Central memory CD4-positive, alpha-beta T cell (primary cell): ENCODE data around the gene RTN4RL1.
"Not testable (repeated sequence)": the region's sequence is repeated elsewhere in the genome, so short reads cannot be mapped to it uniquely, and the experiment has no call there.

ENCODE experiments used
- DNase-seq: peaks from one replicate; pipeline ENCODE4 v3.0.0; 2022

RTN4RL1 gene

DNA sequence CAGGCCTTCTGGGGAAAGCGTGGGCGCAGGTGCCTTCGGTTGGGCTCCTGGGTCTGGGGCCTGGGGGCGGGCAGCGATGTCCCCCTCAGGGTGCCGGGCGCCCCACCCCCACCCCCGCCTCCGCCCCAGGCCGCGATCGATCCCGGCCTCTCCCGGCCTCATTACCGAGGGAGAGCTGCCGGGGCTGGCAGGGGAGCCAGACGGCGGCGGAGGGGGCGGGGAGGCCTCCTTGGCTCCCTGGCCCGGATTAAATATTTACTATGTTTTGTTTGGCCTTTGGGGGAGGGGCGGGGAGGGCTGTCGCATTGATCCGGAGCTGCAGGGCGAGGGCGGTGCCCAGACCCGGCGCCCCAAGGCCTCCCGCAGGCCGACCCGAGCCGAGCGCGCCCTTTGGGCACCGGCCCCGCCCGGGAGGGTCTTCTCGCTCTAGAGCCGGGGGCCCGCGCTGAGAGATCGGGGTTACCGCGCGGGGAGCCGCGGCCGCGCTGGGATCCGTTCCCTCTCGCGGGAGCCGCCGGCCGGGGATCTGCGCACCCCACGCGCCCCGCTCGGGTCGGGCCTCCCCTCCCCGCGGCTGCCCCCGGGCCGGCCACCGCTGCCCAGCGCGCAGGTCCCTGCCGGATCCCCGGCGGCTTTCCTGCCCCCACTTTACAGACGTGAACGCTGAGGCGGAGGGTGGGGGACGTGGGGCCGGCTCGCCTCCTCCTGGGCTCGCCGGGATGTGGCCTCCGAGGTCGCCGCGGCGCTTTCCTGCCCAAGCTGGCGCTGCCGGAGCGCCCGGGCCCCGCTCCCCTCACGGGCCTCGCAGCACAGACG is 27.0 kb downstream of the RTN4RL1 start:
- DNase-seq, result no peak

DNA sequence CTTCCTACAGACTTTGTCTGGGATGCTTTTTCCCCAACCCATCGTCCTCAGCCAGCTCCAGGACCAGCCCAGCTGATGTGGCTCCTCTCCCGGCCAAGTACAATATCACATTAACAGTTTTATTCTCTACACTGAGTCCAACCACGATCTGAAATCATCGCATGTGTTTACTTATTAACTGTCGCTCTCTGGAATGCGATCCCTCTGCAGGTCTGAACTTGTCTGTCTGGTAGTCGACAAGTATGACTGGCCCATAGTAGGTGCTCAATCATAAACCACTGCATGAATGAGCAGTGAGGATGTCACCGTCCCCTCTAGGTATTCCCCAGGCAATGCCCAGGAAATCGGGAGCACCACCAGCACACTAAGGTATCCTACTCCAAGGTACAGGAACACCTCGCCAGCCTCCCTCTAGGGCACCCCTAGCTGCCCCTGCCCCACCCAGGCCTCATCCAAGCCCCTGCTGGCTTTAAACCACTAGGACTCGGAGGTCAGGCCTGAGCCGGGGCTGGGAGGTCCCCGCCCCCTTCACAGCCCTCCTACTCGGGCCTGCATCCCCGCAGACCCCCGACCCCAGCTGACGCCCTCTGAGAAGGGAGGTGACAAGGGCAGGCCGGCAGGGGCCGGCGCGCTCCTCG is 27.7 kb downstream of the RTN4RL1 start:
- no peak for DNase-seq

DNA sequence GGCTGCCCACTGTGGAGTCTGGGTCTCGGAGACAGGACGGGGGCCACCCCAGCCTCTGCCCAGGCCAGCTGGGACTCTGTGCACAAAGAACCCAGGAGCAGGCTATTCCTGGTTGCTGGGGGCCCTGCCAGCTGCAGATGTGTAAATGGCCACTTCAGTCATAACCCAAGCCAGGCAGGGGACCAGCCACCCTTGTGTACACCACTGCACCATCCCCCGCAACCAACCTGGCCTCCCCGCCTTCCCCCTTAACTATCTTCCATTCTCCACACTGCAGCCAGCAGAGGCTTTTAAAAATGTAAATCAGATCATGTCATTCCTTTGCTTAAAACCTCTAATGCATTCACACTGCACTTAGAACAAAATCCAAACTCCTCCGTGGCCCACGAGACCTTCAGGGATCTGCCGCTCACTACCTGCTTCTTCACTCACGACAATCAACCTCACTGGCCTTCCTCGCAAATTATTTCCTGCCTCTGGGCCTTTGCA is 28.3 kb downstream of the RTN4RL1 start:
- no peak for DNase-seq

DNA sequence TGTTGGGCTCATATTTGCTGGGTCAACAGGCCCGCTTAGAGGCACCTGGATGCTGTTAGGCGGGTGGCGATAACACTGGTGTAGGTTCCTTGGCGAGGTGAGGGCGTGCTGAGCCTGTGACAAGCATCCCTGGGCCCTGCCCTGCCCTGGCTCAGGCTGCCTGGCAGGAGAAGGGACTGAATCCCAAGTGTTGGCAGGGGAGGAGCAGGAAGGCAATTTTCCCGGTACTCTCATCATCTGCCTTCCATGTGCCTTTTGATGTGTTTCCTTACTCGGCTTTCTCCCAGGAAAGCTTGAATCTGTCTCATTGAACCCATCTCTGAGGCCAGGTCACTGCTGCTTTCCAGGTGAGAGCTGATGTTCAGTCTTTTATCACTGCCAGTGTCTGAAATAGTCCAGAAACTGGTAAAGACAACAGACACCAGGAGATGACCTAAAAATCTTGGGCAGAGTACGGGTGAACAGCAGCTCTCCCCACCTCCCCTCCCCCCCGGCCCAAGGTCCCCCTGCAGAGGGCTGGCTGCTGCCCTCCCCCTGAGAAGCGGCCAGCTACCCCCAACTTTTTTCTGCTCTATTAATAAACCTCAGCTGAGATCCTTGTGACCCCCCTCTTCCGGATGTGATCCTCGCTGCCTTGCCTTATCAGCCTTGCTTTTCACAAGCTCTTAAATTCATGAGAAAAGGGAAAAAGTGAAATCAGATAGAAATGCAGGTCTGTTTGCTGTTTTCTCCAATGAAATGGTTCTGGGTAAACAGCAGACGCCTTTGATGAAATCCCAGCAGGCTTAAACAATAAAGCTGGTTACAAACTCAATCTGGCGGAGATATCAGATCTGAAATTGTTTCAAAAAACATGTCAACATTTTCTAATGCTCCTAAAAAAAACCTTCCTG is 29.0 kb downstream of the RTN4RL1 start:
- no peak for DNase-seq

DNA sequence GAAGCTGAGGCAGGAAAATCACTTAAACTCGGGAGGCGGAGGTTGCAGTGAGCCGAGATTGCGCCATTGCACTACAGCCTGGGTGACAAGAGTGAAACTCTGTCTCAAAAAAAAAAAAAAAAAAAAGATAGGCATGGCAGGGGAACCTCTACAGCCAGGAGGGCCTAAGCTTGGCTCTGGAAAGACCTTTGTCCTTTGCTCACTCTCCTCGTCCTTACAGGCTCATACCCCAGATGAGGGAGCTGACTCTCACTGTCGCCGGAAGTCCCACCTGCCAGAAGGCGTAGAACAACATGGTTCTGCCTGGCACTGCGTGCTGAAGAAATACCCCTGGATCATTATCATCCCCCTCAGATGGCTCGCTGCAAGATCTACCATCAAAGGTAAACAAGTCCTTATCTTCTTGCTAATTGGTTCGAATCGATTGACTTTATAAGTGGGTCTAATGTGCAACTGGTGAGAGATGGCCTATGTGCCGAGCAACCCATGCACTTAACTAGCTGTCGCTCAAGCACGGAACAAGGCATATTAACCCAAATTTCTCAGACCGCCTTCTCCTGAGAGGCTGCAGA is 29.7 kb downstream of the RTN4RL1 start:
- DNase-seq, result no peak

DNA sequence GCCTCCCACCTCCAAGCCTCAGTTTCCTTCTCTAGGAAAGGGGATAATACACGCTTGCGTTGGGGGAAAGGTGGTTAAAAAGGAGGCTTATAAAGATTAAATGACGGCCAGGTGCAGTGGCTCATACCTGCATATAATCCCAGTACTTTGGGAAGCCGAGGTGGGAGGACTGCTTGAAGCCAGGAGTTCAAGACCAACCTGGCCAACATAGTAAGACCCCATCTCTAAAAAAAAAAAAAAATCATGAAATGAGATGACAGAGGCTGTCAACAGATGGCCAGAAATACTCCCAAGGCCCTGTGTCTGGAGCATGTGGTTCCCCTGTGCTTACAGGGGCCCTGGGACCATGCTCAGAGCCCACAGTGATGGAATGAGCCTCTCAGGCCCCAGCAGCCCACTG is 30.4 kb downstream of the RTN4RL1 start:
- DNase-seq, result no peak

DNA sequence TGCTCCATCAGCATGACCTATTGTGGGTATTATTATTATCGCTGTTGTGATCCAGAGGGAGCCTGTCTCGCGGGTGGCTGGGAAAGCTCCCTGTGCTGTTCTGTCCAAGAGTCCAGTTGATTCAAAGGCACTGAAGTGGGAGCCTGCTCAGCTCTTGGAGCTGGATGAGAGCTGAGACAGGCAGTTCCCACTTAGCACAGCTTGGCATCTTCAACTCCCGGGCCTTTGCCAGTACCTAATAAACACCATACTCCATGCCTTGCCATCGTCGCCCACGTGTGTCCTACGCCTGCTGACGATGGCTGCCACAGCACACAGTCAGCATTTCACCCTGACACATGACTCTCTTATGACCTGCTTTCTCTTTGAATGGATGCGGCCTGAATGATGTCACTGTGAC is 32.6 kb downstream of the RTN4RL1 start:
- no peak for DNase-seq

DNA sequence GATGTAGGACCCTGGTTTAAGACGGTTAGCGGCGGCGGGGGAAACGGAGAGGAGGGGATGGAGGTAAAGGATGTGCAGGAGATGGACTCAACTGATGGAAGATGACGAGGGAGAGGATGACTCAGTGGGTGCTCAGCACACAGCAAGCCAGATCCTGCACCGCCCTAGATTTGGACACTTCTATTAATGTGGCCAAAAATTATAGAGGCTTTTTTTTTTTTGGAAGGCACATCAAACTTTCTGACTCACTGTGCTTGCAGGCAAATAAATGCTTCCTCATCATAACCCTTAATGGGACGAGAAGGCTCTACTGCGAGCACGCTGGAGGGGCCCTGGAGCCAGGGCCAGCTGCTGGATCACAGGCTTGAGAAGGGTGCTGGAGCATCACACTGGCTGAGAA is 36.0 kb downstream of the RTN4RL1 start:
- DNase-seq, result no peak

DNA sequence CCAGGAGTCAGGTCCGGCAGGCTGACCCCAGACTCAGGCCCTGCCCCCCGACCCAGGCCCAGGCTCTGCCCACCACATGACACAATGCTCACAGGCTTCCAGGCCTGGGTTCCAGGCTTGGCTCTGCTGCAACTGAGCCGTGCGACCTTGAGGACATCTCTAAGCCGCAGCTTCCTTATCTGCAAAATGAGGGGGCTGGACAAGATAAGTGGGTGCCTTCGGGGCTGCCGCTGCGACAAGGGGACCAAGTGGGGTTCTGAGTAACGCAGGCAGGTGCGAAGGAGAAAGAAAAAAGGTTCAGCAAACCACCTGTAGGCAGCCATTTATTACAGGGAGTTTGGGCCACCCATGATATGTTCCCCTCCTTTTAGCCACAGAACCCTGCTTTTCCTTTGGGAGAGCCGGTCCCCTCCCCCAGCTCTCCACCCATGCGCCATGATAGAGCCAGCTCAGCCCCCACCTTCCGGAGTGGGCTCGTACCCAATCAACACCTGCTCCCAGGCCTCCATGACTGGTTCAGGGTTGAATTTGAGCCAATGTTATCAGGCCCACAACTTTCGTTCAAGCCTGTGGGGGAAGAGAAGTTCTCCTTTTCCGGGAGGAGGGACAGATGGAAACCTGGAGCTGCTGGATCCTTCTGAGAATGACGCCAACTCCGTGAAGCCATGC is 38.2 kb downstream of the RTN4RL1 start:
- DNase-seq, result no peak

DNA sequence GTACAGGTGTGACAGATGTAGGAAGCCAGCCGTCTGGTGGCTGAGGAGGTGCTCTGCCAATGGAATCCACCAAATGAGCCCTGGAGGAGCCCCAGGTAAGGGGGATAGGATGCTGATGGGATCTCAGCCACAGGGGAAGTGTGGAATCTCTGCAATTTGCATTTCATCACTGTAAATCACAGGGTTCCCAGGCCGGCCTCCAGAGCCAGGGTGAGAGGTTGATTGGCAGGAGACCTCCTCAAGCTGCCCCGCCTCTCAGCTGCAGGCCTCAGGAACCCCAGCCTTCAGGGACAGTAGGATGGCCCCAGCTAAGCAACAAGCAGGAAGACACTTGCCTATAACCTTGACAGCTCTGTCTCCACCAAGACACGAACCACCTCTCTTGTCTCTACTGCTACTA is 39.4 kb downstream of the RTN4RL1 start:
- no peak for DNase-seq

DNA sequence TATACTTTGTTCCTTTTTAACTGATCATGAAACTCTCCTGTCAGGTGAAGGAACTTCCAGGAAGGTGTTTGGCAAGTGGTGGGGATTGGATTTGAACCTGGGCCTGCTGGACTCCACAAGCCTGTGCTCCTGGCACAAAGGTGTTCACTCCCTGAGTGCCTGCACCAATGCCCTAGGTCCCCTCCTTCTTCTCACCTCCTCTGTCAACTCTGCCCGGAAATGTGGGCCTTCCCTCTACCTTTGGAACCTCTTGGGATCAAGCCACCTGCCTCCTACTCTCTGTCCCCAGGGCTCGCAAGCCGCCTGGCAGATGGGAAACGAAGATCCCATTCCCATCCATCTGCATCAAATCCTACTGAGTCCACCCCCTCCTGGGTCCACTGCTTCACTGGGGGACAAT is 40.0 kb downstream of the RTN4RL1 start:
- no peak for DNase-seq

DNA sequence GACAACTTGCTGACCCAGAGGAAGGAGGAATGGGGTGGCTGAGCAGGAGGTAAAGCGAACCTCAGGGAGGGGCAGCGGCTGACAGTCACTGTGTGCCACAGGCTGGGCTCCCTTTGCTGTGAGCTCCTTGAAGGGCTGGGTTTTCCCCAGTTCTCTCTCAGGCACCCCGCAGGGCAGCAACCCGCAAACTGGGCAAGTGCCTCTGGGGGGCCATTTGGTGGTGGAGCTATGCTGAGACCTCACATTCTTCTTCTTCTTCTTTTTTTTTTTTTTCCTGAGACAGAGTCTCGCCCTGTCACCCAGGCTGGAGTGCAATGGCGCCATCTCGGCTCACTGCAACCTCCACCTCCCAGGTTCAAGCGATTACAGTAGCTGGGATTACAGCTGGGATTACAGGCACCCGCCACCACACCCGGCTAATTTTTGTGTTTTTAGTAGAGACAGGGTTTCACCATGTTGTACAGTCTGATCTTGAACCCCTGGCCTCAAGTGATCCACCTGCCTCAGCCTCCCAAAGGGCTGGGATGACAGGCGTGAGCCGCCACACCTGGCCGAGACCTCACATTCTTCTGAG is 42.3 kb downstream of the RTN4RL1 start:
- DNase-seq, result not testable (repeated sequence)

DNA sequence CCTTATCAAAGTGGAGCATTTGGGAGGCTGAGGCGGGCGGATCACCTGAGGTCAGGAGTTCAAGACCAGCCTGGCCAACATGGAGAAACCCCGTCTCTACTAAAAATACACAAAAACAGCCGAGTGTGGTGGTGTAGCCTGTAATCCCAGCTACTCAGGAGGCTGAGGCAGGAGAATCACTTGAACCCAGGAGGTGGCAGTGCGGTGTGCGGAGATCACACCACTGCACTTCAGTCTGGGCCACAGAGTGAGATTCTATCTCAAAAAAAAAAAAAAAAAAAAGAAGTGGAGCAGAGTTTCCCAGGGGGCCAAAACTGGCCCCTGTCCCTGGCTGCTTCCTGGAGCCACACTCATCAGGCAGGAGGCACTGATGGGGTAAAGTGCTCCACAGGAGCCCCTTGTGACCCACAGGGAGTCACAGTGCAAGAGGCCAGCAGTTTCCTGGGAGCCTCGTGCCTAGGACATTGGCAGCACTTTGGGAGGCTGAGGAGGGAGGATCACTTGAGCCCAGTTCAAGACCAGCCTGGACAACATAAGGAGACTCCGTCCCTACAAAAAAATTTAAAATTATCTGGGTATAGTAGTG is 44.4 kb downstream of the RTN4RL1 start:
- no peak for DNase-seq

DNA sequence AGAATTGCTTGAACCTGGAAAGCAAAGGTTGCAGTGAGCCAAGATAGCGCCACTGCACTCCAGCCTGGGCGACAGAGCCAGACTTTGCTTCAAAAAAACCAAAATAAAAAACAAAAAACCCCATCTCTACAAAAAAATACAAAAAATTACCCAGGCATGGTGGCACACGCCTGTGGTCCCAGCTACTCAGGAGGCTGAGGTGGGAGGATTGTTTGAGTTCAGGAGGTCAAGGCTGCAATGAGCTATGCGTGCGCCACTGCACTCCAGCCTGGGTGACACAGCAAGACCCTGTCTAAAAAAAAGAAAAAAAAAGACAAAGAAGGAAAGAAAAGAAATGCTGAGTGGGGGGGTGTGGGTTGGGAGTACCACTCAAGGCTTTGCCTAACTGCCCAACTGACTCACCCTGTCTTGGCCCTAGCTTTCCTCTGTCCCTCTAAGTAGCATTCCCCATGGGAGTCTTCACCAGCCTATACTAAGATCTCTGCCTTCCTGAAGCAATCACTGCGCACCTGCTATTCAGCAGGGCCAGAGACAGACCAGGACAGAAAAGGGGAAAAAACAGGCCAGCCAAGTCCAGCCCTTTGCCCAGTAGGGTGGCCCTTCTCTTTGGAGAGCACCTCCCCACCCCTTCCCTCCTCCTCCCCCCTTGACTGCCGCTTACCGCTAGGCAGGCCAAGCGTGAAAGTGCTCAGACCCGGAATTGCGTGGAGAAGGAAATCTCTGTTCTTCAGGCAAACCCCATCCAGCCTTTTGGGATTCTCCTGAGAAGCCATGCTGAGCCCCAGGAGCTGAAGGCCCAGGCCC is 45.8 kb downstream of the RTN4RL1 start:
- DNase-seq, result no peak

DNA sequence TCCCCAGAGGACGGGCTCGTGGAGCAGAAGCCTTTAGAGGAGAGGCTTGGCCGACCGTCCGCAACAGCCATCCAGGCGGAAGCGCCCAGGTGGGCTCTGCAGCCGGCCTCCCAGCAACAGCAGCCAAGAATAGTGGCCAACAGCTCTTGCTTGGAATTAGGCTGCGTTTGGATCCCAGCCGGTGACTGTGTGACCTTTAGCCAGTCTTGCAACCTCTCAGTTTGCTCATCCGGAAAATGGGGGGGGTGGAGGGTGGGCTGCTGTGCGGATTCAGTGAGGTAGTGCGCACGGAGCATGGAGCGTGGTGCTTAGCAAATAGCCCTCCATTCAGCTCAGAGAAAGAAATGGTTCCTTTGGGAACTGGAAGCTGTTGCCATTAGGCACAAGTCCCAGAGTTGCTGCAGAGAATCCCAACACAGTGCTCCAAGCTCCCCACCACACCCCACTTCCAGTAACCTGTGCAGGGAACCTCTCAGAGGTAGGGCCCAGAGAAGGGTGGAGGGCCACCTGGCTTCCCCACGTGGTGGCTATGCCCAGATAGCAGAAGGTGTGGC is 46.7 kb downstream of the RTN4RL1 start:
- no peak for DNase-seq

DNA sequence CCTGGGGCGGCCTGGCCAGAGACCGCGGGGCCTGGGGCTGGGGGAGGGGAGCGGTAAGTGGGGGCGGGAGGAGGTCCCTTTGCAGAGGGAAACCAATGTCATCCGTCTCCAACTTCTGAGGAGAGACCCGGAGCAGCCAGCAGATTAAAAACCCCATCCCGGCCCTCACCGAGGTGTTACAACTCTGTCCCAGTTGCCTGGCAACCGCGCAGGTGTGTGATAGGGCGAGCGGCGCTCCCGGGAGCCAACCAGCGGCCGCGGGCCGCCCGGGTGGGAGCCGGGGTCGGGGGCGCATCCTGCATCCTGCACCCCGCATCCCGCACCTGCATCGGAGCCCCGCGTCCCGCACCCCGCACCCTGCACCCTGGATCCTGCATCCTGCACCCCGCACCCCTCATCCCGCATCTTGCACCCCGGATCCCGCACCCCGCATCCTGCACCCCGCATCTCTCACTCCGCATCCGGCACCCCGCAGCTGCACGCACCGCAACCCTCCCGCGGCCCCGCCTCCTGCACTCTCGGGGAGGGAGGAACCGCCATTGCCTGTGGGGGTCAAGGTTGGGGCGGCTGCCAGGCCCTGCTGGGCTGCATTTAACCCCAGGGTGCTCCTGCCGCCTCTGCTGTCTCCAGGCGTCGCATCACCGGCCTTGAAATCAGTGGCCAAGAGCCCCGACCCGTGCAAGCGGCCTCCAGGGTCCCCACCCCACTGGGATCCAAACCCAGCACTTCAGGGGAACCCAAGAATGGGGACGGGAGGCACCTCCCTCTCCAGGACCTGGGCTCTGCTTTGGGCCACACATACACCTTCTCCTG is 47.3 kb downstream of the RTN4RL1 start:
- DNase-seq, result no peak

DNA sequence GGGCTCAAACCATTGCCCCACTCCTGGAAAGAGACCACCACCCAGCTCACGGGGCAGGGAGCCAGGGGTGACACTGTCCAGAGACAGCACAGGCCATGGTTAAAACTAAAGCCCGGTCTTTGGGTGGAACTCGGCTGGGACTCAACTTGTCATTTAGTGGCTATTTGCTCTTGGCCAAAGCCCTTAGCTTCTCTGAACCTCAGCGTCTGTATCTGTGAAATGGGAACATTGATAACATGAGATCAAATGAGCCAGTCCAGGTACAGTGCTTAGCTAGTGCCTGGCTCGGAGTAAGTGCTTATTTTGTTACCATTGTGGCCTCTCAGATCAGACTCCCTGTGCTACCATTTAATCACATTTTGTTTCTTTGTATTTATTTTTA is 48.5 kb downstream of the RTN4RL1 start:
- no peak for DNase-seq

DNA sequence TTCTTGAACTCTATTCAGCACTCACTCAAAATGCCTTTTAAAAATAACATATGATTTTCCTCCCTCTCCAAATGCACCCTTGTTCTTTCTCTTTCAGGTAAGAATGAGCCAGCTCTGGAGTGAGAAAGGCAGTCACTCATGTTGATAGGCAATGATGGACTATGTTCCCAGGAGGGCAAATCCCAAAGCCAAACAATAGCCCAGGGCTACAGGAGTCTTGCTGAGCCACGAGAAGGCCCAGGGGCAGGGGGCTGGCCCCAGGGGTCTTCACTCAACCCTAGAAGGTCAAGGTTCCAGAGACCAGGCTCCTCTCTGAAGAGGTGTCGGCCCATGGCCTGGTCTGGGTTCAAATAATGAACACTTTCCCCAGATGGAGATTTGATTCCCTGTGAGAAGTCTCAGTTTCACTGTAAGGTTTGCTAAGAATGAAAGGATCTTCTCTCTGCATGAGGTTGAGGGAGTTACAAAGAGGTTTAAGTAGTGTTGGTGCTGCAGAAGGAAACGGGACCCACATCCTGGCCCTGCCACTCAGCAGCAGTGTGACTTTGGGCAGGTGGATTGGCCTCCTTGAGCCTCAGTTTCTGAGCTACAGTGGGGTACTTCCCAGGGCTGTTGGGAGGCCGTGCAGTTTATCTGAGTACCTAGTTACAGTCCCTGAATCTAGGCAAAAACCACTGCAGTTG is 49.0 kb downstream of the RTN4RL1 start:
- DNase-seq, result no peak

DNA sequence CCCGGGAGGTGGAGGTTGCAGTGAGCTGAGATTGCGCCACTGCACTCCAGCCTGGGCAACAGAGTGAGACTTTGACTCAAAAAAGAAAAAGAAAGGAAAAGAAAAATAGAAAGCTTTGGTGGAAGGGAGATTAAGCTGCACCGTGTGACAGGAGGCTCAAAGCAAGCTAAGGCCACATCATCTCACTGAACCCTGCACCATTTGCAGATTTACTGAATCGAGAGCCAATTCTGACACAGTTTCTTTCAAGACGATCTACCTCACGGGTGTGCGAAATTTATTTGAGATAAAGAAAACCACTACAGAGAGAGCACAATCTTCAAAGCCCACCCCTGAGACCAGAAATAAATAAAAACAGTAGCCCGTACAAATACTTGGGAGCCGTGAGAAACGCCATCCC is 49.6 kb downstream of the RTN4RL1 start:
- DNase-seq, result no peak
